Panc1 (cell line): Measurements from ENCODE around the gene DPH1.

Experiments used
- POLR2AphosphoS5 ChIP-seq: IDR thresholded peaks from 2 replicates; pipeline ENCODE4 v1.6.1; 2012; ENCODE audit warnings: mild to moderate bottlenecking, low read depth, low read length, moderate library complexity
- SIN3A ChIP-seq: IDR thresholded peaks from 2 replicates; pipeline ENCODE4 v1.6.1; 2012; ENCODE audit warnings: low read depth, mild to moderate bottlenecking, low read length, moderate library complexity, borderline replicate concordance; ENCODE audit not compliant: insufficient read depth
- TF ChIP-seq, protein P1 (sequence below): fragments of 450-650 bp; IDR thresholded peaks from 2 replicates; pipeline ENCODE4 v1.5.1; 2017; ENCODE audit warnings: mild to moderate bottlenecking
- TF ChIP-seq, protein P2 (sequence below), 2 experiments: IDR thresholded peaks; 2 replicates each; pipeline ENCODE4 v1.6.1; 2011 to 2012; ENCODE audit warnings: low read depth in 2 of 2, control low read depth in 1 of 2, low read length in 1 of 2, mild to moderate bottlenecking in 1 of 2, moderate library complexity in 1 of 2; ENCODE audit not compliant: insufficient read depth in 1 of 2

DNA sequence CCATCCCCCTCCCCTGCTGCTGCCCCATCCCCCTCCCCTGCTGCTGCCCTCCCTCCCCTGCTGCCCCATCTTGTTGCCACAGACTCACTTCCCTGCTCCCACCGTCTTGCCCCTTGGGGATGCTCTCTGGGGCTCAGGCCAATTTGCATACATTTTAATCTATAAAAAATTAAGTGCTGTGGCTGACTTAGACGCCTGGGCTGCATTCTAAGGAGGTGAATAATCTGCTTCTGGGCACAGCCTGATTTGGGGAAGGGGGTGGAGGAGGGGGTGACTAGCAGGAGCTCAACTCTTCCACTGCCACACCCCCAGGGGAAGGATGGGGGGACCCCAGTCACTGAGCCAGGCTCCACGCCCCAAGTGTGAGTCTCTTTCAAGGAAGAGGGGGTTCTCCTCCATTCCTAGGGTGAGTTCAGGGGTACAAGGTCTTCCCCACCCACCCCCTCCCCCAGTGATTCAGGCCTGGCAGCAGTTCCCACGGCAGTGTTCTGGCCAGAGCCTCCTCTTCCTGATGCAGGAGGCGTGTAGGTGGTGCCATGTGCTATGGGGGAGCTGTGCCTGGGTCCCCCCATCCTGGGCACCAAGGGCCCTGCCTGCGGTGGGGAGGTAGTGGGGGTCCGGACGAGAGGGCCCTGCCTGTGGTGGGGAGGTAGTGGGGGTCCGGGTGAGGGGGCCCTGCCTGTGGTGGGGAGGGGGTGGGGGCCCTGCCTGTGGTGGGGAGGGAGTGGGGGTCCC lies 5.0 kb downstream of the DPH1 start:
- TF ChIP-seq, protein P1, sequence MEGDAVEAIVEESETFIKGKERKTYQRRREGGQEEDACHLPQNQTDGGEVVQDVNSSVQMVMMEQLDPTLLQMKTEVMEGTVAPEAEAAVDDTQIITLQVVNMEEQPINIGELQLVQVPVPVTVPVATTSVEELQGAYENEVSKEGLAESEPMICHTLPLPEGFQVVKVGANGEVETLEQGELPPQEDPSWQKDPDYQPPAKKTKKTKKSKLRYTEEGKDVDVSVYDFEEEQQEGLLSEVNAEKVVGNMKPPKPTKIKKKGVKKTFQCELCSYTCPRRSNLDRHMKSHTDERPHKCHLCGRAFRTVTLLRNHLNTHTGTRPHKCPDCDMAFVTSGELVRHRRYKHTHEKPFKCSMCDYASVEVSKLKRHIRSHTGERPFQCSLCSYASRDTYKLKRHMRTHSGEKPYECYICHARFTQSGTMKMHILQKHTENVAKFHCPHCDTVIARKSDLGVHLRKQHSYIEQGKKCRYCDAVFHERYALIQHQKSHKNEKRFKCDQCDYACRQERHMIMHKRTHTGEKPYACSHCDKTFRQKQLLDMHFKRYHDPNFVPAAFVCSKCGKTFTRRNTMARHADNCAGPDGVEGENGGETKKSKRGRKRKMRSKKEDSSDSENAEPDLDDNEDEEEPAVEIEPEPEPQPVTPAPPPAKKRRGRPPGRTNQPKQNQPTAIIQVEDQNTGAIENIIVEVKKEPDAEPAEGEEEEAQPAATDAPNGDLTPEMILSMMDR: no peak
- TF ChIP-seq POLR2AphosphoS5 (no peak), SIN3A (no peak)
- TF ChIP-seq, protein P2, sequence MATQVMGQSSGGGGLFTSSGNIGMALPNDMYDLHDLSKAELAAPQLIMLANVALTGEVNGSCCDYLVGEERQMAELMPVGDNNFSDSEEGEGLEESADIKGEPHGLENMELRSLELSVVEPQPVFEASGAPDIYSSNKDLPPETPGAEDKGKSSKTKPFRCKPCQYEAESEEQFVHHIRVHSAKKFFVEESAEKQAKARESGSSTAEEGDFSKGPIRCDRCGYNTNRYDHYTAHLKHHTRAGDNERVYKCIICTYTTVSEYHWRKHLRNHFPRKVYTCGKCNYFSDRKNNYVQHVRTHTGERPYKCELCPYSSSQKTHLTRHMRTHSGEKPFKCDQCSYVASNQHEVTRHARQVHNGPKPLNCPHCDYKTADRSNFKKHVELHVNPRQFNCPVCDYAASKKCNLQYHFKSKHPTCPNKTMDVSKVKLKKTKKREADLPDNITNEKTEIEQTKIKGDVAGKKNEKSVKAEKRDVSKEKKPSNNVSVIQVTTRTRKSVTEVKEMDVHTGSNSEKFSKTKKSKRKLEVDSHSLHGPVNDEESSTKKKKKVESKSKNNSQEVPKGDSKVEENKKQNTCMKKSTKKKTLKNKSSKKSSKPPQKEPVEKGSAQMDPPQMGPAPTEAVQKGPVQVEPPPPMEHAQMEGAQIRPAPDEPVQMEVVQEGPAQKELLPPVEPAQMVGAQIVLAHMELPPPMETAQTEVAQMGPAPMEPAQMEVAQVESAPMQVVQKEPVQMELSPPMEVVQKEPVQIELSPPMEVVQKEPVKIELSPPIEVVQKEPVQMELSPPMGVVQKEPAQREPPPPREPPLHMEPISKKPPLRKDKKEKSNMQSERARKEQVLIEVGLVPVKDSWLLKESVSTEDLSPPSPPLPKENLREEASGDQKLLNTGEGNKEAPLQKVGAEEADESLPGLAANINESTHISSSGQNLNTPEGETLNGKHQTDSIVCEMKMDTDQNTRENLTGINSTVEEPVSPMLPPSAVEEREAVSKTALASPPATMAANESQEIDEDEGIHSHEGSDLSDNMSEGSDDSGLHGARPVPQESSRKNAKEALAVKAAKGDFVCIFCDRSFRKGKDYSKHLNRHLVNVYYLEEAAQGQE (IDR thresholded peaks at IDR 0.05; ENCODE audit: insufficient read depth in 1 of 2, low read depth in 2 of 2, low read length in 1 of 2): no peak
